ENCODE measurements around the gene BICDL1.
A peak's percentile ranks its signal among the peaks of the same experiment; 100 is the strongest.

Gene BICDL1

DNA sequence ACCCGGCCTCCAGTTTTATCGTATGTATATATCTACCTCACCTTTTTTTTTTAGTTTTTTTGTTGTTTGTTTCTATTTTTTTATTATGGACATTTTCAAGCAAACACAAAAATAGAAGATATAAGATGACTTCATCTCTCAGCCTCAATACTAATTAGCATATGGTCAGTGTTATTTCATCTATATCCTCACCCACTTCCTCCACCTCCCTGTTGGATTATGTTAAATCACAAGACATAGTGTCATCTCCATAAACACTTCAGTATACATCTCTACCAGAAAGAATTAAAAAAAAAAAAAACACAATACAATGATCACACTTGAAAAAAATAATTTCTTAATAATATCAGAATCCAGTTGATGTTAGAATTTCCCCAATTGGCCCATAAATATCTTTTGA, 92.6 kb downstream of the BICDL1 start:
- DNase-seq (ENCODE audit: low read depth in 2 of 2): no peak

DNA sequence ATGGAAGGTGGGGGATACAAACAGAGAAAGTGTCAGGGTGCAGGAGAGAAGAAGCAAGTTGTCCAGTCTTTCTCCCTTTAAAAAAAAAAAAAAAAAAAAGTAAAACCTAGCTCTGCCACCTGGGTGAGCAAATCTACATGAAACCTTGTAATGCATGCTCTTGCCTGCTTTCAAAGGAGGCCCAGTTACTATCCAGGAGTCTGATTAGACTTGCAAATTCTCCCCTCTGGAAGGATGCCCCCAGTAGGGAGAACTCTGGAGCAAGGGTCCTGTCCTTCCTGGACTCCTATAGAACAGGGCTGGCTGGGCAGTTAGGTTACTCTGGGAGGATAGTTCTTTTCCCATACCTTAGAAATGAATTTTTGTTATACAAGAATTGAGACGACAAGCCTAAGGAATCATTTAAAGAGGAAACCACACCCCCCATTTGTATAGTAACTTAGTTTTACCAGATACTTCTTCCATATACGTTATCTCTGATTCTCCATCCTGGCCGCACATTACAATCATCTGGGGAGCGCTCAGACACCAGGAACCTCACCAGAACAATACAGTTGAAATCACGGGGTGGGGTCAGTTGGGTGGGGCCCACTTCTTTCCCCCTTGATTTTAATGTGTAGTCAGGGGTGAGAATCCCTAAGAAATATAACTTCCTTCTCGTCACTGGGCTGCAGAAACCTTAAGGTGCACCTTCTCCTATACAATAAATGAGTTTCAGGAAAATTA, 97.0 kb downstream of the BICDL1 start:
- no peak for DNase-seq (ENCODE audit: low read depth in 2 of 2)

DNA sequence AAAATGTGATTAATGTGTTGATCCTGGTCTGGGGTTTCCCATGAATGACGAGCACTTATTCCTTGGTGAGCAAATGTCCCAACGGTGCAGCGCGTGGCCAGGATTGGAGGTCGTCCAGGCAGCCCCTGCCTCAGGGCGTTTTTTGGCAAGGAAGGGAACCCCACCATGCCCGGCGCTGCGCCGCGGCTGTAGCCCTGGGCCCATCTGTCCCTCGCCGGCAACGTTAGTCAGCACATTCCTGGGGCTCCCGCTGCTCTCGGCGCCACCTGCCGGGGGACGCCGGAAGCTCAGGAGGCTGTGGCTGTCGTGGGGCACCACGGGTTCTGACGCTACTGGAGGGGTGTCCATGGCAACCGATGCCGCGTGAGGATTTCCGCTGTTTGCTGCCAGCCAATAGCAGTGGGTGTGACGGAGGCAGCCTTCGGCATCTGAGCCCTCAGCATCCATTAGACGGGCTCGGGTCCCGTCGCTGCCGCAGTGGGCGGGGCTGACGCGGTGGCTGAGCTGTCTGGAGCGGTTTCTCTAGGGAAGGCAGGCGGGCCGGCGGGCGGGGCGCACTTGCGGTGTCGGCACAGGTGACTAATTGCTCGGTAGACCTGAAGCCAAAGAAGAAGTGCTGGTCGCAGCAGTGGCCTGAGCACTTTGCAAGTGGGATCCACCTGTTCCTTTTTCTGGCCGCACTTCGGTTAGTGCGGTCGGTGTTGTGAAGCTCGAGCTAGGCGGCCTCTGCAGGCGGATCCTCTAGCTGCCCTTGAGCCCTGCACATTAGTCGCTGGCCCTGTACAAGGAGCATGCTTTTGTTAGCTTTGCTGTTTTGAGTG, 98.0 kb downstream of the BICDL1 start:
- DNase-seq (ENCODE audit: low read depth in 2 of 2): peak; percentile 99

DNA sequence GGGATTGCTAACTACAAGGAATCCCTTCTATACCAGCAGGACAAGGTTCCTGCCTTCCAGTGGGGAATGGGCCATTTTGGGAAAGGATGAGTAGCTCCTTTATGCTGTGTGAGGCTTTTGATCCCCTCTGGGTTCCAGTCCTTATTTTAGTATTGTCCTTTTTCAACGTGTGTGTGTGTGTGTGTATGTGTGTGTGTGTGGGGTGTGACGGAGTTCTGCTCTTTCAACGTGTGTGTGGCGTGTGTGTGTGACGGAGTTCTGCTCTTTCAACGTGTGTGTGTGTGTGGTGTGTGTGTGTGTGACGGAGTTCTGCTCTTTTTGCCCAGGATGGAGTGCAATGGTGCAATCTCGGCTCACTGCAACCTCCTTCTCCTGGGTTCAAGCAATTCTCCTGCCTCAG, 100.1 kb downstream of the BICDL1 start:
- DNase-seq (ENCODE audit: low read depth in 2 of 2): no peak

DNA sequence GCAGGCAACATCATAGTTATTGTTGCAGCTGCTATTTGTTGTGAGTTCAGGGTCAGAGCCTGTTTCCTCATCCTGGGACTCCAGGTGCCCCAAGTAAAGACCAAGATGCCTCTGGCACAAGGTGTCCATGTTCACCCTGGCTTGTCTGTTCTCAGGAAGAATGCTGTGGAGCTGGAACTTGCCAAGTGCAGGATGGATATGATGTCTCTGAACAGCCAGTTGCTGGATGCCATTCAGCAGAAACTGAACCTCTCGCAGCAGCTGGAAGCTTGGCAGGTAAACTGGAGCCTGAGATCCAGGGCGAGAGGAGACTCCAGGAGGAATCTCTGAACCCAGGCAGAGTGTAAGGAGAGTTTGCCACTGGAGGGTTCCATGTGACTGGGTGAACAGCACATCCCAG, 100.8 kb downstream of the BICDL1 start:
- no peak for DNase-seq (ENCODE audit: low read depth in 2 of 2)

DNA sequence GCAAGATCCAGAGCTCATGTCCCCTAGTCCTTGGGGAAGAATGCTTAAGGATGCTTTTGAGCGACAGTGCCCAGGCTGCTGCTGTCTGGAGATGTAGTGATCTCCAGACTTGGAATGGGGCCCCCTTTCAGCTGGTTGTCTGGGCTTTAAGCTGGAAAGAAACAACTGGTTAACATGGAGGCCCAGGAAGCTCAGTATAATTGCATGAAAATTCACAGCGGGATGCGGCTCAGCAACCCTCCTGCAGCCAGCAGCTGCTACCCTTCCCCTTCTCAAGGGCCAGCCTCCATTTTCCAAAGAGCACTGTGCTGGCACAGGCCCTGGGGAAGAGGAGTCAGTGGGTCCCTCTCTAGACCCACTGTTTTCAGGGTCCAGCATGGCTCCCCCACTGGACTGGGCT, 101.2 kb downstream of the BICDL1 start:
- no peak for DNase-seq (ENCODE audit: low read depth in 2 of 2)

DNA sequence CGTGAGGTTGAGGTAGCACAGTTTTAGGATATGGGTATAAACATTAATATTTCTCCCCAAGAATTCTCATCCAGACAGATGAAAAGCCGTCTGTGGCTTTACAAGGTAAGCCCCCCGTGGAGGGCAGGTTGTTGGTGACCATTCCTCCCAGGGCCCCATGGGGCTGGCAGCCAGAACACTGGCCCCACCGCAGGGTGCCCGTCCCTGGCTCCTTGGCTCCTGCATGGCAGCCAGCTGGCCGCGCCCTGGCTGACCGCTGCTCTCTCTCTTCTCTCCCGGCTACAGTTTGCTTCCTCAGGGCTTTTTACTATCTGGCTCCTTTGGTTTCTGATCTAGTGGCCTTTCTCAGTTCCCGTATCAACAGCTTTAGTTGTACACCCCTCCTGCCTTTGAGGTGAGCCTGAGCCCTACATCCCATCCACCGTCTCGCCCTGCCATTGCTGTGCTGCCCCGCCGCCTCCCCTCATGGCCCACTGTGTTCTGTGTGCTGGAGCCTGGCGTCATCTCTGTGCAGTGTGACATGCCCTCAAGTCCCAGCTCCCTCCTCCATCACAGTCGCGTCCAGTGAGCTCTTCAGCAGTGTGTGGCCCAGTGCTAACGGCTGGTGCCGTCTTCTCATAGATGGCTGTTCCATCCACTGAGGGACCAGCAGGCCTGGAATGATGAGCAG, 101.7 kb downstream of the BICDL1 start:
- DNase-seq (ENCODE audit: low read depth in 2 of 2): no peak

DNA sequence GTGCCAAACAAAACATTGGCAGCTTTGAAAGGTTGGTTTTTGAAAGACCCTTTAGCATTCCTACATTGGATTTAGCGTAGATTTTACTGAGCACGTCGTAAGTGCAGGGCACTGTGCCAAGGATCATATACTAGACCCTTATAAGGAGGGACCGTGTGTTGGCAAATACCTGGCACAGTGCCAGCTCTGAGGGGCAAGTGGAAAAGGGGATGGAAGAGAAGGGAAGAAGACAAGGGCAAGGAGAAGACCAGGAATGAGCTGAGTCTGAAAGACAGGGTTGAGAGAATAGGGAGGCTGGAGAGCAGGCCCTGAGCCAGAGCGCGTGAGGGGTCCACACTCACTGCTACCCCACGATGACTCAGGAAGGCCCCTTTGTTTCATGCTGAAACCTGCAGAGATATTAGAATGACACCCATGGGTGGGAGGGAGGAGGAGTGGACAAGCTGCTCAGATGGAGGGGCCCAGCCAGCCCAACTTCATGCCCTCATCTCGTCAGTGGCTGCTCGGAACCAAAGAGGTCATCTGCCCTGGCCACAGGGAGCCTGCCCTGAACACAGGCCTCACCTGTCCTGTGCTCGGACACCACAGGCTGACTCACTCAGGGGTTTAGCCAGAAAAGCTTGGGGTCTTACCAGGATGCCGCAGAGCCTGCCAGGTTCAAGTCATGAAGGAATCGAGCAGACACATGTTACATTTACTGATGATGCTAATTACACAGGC, 102.5 kb downstream of the BICDL1 start:
- no peak for DNase-seq (ENCODE audit: low read depth in 2 of 2)

DNA sequence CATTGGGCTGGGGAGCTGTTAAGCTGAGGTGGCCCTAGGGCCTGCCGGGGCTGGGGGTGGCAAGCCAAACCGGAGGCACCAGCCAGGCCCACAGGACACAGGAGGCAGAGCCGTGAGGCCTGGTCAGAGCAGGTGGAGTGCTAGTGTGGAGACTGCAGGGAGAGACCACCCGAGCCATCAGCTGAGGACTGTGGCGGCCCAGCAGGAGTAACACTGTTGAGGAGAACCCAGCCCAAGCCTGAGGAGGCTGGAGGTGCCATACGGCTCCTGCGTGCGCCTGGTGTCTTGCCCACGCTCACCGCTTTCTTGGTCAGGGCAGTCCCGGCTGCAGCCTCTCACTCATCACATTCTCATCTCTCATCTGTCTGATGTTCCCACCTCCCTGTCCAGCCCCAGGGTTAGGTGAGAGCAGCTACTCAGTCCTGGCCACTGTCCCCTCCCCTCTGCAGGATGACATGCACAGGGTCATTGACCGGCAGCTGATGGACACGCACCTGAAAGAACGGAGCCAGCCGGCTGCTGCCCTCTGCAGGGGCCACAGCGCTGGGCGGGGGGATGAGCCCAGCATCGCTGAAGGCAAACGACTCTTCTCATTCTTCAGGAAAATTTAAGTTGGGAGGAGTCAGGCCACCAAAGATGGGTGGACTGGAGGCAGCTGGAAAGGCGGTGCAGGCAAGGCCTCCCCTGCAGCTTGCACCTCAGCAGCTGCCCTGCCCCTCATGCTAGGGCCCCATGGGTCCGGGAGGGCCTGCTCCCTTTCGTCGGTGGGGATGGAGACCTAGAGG, 103.7 kb downstream of the BICDL1 start:
- DNase-seq (ENCODE audit: low read depth in 2 of 2): no peak

DNA sequence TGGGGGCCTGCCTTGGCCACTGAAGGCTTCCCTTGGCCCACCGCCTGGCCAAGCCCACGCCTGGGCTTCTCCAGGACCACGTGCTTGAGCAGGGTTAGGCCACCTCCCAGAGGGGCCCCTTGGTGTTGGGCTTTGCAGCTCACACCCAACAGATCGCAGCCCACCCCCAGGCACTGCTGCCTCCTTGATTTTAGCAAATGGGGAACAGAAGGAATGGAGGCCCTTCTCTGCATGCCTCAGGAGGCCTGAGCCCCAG, 104.2 kb downstream of the BICDL1 start:
- DNase-seq (ENCODE audit: low read depth in 2 of 2): no peak

DNA sequence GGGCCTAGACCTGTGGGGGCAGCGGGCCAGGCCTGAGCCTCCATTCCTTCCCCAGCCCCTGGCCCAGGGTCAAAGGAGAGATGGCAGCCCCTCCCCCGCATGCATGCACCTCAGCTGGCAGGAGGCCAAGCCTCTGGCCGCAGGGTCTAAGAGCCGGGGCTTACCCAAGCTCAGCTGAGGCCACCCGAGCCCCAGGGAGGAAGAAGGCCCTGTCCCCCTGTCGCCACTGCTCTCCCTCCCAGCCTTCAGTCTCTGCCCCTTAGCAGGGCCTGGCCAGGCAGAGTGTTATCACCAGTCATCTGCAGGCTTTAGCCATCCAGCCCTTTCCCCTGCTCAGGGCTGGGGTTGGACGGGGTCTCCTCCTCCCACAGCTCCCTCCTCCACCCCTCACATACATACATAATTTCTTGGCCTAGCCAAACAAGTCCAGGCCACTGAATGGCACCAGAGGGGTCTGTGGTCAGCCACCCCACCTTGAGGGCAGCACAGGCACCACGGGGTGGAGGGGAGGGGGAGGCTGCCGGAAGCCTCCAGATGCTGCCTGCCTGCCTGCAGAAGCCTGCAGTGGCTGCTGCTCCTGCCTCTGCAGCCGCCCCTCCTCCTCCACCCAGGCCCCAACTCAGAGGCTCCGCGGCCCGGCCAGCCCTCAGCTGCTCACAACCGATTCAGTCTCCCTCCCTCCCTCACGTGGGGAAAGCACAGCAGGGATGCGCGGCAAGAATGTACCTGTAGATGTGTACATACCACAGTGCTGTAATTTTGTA, 104.7 kb downstream of the BICDL1 start:
- no peak for DNase-seq (ENCODE audit: low read depth in 2 of 2)

DNA sequence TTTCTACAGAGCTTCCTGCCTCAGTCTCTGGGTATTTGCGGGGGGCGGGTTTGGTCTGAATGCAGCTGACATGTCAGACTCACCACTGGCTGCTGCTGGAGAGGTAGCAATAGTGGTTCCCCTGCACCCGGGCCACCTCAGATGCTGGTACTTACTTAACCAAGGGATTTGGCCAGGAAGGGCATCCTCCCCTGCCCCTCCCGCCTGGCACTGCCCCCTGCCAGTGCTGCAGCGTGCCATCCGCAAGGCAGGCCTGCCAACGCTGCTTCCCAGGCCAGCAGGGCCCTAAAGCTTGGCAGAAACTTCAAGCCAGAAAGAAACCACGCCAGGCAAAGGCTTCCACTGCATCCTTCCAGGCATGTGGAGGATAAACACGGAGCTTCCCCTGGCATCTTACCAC, 105.4 kb downstream of the BICDL1 start:
- no peak for DNase-seq (ENCODE audit: low read depth in 2 of 2)

DNA sequence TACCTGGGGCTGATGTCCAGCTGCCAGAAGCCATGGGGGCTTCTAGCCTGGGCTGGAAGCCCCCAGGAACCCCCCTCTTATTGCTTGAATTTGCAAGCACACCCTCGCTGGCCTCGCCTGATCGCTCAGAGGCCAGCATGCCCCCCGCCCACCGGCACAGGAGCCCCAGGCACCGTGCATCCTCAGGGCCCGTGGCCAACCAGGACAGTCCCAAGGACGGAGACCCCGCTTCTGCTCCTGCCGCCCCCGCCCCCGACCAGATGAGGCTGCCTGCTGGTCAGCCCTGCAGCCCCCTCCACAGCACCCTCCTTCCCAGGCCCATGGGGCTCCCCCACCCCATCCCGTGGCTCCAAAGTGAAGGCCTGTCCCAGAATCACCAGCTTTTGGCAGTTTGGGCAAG, 106.3 kb downstream of the BICDL1 start:
- DNase-seq (ENCODE audit: low read depth in 2 of 2): no peak

DNA sequence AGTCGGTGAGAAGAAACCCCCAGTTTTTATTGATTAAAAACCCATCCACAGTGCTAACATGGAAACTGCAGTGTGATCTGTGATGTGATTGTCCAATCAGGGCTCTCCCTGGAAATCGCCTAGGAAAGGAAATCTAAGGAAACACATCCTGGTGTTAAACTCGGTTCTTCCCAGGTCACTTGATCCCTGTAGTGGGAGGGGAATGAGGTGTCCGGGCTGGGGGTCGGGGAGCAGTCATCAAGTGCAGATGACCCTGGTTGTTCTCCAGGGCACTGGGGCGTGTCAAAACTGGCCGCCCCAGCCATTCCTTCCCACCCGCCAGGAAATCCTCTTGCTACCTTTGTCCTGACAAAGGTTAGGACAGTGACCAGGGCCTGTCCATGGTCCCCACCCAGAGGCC, 106.7 kb downstream of the BICDL1 start:
- no peak for DNase-seq (ENCODE audit: low read depth in 2 of 2)

DNA sequence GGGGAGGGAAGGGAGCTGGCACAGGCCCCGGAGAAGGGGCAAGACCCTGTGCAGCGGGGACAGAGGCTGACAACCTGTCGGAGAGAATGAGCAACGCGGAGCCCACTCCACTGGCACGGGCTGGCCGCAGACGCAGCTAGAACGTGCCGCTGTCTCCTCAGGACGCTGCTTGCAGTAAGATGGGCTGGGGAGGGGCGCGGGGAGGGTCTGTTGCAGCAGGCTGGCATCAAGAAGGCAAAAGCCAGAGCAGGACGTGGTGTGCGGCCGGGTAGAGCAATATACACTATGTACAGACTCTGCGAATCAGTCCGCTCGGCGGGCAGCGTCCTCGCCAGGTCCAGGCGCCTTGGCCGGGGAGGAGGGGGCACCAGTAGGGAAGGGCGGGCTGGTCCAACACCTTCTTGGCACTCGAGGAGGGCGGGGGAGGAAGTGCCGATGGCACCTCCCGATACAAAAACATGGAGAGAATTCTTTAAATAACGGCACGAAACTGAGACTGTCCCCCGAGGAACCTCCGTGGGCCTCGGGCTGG, 107.7 kb downstream of the BICDL1 start:
- no peak for DNase-seq (ENCODE audit: low read depth in 2 of 2)

DNA sequence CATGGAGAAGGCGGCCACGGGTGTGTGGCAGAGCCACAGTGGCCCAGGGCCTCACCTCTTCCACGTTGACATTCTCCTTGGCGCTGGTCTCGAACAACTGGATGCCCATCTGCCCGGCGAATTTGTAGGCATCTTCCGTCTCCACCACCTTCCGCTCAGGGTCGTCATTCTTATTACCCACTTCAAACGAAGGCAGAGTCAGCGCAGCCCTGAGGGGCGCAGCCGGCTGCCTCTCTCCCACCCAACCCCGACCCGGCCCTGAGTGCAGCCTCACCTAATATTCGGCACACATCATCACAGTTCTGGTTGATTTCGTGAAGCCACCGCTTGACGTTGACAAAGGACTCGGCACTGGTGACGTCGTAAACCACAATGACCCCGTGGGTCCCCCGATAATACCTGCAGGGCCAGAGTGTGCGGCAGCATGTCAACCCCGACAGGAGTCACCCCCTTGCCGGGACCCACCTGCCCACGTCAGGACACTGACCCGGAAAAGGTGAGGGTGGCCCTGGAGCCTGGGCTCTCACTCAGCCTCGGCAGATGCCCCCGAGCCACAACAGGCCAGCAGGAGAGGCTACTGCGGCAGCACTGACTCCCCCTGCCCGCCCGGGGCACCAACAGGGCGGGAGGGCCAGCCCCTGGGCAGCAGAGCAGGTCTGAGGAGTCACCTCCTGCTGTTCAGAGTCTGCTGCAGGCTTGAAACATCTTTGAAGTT, 109.9 kb downstream of the BICDL1 start:
- no peak for DNase-seq (ENCODE audit: low read depth in 2 of 2)

DNA sequence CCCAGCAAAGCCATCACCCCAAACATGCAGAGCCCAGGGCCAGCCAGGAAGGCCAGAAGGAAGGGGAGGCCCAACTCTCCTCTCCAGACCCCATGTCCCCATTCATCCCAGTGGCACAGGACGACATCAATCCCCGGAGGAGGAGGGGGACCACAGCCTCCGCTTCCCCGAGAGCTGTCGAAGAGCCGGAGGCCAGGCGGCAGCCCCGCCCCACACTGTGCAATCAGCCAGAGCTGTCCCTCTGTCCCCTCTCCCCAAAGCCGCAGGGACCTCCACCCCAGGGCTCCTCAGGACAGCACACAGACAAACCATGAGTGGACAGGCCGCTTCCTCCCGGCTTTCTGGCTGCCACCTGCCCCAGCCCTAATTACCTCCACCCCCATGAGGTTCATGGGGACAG, 110.7 kb downstream of the BICDL1 start:
- no peak for DNase-seq (ENCODE audit: low read depth in 2 of 2)

DNA sequence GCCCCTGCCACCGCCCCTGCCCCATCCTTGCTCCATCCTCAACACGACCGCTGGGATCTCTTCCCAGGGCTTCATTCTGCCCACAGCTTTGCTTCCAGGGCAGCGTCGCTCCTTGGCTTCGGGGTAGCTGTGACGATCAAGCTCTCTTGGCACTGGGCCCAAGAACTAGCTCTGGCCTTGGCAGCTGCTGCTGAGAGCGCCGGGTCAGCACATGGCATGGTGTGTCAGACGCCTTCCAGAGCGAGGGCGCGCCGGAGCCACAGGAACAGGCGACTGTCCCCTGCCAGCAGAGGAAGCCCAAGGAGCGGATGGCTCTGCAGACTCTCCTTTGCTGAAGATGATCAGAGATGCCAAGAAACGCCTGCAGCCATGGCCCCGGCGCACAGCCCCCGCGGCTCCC, 111.6 kb downstream of the BICDL1 start:
- no peak for DNase-seq (ENCODE audit: low read depth in 2 of 2)

DNA sequence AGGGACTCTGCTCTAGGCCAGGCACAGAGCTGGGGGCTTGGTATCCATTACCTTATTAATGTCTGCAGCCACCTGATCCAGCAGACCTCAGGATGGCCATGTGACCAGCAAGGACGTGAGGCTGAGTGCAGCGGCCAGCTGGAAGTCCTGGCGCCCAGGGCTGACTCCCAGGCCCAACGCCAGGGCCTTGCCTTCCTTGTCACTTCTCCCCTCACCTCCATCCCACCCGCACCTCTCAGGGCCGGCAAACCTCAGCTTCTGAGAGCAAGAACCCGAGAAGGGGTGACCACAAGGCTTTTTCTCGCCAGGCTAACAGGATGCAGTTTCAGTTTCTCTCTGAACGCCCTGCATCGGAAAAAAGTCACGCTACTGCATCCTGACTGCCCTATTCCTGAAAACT, 112.1 kb downstream of the BICDL1 start:
- no peak for DNase-seq (ENCODE audit: low read depth in 2 of 2)

DNA sequence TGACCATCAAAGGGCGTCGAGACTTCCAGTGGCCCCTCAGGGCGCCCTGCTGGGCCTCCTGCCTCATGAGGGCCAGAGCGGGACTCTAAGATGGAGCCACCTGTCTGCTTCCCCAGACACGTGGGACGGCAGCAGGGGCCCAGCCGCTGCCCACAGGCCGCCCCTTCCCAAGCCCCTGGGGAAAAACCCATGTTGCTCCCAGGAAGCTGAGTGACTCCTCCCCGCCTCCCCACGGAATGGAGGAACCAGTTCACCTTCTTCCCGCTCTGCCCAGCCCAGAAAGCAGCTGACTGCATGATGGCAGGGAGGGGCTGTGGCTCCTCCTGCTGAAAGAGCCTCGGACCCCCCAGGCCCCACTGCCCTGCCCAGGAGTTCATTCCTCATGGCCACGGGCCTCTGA, 112.6 kb downstream of the BICDL1 start:
- DNase-seq (ENCODE audit: low read depth in 2 of 2): no peak

Data from stimulated activated CD4-positive, alpha-beta T cell treated with anti-CD3 and anti-CD28 coated beads, Interleukin-15, amount 100 ng/mL, for 48 hours (primary cell).